Stimulated activated CD8-positive, alpha-beta memory T cell treated with anti-CD3 and anti-CD28 coated beads, Interleukin-4, amount 100 ng/mL, for 1 hour (primary cell): ENCODE data around the gene PTER.
A peak's percentile ranks its signal among the peaks of the same experiment; 100 is the strongest.

Experiments
- DNase-seq, 2 donors: peaks; one replicate each; pipeline ENCODE4 v3.0.0-alpha.2; 2020; ENCODE audit warnings: low read depth in 2 of 2, low spot score in 1 of 2

The PTER gene

DNA sequence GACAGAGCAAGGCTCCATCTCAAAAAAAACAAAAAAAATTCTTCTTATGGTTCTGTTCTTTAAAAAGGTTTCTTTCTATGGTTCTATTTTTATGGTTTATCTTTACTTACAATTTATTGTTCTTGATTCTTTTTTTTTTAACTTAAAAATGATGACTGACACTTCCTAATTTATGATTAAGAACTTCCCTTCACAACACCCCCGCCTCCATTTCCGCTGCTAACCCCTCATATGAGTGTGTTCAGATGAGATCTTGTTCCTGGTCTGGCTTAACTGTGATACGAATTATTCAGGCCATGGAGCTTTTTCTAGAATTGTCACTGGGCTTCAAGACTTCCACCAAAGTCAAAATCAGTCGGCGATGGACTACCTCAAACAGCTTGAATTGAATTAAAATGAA lies 33.9 kb downstream of the PTER start:
- peak; percentile 3 to 10 for DNase-seq

DNA sequence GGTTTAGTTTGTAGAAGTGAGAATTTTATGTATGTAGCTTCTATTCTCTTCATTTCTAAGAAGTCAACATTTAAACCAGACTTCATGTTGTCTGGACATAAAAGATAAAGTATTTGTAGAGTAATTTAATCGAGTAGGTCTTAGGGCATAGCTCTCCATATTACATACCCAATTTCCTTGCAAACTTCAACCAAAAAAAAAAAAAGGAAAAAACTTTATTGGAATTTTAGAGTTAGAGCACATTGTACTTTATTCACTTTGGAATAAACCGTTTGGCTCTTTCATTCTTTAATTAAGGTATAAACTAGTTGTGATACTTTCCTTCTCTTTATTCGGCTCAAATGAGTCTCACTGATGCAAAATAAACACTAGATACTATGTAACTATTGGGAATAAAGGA lies 36.0 kb downstream of the PTER start:
- DNase-seq, result no peak

DNA sequence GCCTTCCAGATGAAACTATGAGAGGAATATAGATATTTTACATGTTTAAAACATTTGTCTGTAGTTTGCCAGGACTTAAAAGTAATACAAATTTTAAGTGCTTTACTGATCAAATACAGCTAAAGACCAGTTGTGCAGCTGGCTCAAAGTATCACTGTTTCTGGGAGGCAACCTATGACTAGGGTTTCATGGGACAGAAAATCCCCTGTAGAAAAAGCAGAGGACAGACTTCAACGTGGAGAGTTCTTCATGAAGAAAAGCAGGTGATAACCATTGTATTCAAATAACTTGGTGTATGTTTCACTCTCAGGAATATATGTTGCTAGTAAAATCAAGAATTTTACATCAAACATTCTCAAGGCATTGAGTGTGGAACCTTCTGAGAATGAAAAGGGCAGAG lies 40.9 kb downstream of the PTER start:
- no peak for DNase-seq

DNA sequence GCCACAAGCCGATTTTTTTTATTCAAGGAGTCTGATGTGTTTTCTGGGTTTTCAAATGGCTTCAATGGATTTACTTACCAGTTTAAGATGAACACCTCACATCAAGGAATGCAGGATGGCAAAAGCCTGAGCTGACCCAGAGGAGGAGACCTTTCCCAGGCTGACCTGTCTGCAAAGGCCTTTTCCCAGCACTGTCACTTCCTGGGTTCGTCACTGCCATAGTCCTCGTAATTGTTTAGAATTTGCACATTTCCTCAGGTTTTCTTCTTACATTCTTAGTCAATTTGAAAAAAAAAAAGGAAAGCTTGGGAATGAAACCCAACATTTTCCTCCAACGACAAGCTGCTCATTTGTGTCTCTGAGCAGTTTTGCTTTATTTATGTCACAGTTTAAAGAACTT lies 42.0 kb downstream of the PTER start:
- DNase-seq, result no peak

DNA sequence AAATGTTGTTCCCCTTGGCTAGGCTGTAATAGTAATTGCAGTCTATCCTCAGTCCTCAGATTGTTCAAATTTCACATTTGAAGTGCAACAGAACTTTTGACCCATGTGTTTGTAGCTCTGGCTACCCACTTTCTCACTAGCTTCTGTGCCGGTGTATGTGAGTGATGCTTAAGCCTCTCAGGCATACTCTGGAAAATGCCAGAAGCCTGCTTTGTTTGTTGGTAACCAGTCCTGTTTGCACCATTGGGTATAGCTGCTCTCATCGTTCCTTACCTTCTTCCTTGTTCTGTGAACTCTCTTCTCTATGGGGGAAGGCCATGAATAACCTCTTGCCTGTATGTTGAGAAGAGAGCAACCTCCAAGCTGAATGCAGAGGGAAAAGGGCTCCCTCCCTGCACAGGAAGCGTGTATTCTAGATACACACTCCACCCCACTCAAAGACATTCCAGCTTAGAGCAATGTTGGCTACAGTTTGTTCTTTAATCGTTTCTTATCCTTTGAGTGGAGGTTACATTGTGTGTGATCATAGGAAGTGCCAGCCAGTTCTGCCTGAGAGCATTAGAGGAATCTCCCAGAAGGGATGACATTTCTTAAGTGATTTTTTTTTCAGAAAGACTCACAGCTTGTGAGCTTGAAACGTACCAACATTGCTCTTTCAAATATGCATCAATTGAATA lies 44.4 kb downstream of the PTER start:
- no peak for DNase-seq

DNA sequence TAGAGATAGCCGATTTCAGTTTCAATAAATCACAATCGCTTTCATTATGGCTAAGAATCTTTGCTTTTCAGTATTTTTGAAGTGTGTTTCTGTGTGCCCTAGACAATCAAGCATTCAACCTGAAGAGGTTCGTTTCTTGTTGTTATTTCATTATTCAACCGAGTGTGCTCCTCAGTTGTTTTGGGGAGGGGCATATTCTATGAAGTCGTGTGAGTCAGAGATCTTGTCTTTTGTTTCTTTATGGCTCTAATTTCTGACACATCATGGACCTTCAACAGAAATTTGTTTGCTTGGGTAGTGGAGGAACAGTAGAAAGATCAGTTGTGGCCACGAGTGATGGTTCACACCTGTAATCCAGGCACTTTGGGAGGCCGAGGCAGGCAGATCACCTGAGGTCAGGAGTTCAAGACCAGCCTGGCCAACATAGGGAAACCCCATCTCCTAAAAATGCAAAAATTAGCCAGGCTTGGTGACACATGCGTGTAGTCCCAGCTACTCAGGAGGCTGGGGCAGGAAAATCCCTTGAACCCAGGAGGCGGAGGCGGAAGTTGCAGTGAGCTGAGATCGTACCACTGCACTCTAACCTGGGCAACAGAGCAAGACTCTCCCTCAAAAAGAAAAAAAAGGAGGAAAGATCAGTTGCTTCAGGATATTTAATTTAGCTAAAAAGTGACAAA lies 46.6 kb downstream of the PTER start:
- DNase-seq, result no peak

DNA sequence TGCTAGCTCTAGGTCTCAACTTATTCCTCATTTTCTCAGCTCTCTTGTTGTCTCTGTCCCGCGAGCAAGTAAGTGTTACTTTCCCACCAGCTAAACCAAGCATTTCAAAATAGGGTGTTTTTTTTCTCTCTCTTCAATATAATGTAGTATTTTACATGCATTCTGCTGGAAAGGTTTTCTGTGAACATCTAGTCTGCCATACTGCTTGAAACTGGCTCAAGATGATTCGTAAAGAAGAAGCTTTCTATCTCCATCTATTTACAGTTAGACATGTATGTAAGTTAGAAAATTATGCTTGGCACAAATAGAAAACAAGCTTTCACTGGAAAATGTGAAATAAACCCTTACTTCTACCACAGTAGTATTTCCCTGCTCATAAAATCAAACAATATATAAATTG lies 53.7 kb downstream of the PTER start:
- DNase-seq, result no peak

DNA sequence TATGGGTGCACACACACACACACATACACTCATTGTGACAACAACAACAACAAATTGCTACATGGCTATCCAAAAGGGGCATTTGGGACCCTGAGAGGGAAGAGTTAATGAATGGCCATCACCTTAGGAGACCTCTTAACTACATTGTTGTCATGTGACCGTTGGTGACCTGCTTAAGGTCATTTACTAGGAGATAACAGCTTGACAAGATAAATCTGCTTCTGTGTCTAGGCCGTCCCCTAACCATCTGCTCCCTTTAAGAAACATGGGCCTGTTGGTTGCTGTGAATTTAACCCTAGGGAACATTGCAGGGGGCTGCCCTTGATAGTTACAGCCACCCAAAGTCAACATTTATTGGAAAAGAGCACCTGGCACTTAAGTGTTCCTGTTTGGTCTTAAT lies 55.1 kb downstream of the PTER start:
- no peak for DNase-seq

DNA sequence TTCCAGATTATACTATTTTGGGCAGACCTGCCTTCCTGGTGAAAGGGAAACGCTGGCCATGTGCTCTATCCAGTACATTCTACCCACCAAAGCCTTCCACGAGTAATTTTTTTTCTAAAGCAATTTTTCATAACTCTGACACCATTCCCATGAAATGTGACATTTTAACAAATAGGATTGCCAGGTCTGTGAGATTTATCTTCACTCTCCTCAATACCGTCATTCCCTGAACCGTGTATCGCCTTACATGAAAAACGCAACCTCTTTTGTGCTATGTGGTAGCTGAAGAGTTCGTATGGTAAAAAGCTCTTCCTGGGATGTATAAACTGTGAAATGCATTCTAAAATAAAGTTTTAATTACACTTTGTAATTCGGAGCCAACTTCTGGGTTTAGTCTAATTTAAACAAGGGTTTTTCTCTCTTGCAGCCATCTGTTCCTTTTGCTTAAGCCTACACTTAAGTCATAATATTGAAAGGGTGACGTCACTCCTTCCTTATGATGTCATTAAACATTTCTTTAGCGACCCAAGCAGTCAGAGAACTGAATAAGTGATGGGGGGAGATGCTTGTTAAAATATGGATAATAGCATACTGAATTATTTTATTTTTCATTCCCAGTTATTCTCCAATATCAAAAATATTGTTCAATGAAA lies 57.2 kb downstream of the PTER start:
- DNase-seq, result no peak

DNA sequence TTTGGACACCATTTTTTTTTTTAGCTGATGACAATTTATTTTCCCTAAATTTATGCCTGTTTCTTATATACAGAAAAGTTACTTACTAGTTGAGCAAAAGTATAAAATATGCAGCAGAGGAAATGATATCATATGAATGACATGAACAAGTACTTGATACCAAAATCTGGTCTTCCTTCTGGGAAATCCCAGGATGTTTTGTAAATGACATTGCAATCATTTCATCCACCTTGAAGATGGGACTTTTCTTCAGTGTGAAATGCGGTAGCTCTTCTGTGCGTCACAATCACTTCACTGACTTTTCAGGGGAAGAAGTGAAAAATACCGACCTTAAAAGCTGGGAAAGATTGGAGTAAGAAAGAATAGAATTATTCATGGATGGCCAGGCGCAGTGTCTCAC lies 61.1 kb downstream of the PTER start:
- no peak for DNase-seq

DNA sequence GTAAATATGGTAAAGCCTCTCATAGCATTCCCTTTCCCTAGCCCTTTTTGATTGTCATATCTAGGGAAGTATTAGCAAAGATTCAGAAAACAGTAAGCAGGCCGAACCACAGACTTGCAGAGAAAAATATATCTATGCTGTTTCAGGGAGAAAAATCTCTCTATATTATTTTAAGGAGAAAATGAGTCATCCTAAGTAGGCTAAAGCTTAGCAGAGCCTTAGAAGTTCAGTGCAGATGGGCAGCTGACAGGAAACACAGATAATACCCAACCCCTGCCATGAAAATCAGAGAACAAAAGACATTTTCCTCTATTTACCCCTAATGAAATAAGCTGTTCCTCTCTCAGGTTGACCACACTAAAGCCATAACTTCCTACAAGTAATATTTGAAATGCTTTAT lies 68.4 kb downstream of the PTER start:
- DNase-seq, result no peak

DNA sequence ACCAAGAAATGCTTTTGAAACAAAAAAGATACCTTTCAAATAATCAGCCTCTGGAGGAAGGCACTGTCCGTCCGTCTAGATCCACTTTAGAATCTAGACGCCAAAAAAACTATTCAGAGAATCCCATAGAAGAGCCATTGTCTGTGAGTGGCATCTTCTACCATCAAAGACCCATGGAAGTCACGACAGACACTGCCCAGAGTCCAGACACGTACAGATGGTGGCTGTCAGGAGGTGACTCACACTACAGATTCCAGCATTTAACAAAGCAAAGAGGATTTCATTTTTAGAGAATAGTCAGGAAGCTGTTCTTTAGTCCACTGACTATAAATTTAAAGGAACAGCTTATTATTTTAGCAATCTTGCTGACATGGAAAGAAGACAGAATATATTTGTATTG lies 73.2 kb downstream of the PTER start:
- no peak for DNase-seq

DNA sequence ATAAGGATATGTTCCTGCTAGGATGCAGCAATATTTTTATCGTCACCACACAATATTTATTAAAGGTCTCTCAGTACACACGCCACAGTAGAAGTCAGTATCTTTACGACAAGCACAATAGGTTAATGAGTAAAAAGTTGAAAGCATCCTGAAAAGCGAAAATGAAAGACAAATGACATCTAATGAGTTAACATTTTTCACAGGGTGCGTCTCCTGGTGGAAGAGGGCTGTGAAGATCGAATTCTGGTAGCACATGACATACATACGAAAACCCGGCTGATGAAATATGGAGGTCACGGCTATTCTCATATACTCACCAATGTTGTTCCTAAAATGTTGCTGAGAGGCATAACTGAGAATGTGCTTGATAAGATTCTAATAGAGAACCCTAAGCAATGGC lies 74.0 kb downstream of the PTER start:
- DNase-seq, result no peak

DNA sequence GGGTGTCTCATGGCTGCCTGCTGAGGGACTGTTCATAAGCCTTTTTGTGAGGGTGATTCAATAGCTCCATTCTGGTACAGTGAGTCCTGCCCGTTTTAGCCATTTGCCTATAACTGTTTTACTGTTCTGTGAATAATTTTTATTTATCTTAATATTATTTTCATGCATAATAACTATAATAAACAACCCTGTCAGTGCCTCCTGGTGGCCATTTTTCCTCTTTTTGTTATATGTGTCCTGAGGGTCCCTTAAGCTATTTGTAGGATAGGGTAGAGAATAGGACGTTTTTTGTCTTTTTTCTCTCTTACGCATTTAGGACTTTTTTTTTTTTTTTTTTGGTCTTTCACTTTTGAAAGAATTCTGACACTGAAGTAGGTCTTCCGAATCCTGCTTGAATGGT lies 82.0 kb downstream of the PTER start:
- DNase-seq, result no peak

DNA sequence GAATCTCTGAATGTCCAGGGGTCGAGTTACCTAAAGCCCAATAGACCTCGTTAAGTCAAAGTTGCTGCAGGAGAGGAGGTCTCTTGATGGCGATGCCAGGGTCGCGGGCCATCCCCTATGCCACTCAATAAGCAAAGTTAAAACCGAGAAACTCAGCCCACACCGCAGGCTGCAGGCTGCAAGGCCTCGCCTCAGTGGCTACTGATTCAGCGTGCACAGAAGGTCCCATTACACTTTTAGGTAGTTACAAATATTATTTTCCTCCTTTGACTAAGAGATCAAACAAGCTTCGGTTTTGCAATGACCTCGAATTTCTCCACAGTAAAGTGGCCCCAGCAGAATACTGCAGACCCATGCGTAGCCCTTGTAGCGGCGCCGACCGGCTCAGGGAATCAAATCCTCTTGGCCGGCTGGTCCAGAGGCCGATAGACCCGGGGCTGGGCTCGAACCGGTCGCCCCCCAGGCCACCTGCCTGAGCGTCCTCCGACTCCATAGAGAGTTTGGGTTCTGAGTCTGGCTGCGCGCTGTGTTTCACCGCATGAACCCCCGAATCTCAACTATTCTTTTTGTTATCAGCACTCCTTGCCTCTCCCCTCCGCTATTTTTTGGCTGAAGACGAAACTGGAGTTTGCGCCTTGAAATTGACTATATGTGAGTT lies 82.6 kb downstream of the PTER start:
- DNase-seq, result no peak

DNA sequence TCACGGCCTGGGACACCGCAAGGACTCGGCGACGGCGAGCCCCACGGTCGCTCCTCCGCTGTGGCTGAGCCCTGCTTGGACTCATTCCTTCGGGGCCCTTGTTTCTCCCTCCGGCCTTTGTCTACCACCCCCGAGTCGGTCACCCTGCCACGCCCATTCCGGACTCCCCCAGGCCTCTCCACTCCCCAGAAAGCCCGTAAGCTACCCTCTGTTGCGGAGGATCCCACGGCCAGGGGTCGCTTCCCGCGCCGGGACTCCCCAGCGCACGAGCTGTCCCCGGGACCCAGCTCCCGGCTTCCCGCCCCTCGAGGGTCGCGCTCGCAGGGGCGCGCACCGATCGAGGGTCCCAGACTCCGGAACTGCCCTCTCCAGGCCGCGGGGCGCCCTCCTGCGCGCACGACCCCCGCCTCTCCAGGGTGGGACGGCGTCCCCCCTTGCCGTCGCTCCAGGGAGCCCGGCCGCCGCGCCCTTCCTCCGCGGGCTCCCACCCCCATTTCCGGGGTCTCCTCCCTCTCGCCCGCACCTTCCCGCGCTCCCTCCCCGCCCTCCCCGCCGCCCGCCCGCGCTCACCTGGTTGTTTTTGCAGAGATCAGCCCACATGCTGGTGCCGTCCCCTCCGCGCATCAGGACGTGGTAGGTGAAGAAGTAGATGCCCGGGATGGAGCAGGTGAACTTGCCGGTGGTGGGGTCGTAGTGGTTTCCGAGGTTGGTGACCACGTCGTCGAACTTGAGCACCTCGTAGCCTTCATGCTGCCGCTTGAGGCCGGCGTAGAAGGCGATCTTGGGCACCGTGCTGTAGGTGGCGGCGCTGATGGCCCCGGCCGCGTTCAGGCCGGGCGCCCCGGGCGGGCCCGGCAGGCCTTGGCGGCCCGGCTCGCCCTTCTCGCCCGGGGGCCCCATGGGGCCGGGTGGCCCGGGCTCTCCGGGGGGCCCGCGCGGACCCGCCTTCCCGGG lies 83.4 kb downstream of the PTER start:
- no peak for DNase-seq

DNA sequence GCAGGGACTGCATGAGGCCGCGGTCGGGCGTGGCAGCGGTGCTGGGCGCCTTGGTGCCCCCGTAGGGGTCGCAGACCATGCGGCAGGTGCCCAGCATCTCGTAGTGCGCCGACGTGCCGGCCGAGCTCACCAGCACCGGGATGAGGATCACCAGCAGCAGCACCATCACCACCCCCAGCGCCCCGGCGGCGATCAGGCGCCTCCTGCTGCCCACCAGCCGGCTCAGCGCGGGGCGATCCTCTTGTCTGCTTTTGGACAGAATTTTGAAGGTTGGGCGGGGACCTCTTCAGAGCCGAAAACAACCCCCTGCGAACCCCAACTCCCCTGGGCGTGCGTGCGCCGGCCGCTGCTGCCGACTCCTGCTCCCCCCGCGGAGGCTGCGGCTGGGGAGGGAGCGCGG lies 84.1 kb downstream of the PTER start:
- DNase-seq, result no peak

DNA sequence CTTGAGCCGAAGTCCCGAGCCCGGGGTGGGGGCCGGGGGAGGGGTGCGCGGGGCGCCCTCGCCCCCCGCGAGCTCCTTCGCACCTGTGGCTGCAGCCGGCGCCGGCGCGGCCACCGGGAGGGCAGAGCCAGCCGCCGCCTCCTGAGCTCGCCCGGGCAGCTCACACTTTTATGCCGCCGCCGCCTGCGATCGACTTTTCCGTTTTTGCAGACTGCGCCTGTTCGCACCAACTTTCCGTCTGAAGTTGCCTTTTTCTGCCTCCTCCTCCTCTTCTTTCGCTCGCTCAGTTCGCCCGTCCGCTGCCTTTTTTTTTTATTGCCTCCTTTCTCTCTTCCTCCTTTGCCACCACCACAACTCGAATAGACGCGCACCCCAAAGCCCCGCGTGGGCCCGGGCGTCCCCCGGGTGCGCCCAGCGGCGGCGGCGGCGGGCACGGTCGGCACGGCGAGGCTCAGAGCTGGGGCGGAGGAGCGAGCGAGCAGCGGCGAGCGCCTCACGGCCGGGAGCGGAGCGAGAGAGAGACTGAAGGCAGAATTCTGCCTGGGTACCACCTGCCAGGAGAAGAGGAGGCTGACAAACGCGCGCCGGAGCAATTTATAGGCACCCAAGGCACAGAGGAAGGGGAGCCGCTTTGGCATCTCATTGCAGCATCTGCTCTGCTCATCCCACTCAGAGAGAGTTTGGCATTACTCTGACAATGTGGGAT lies 84.7 kb downstream of the PTER start, which contains the start of gene C1QL3:
C1QL3 (minus strand) TSS at position 569 of the 706 bp plus-strand sequence. CDS start 814 bp downstream, outside the sequence.
- no peak for DNase-seq

DNA sequence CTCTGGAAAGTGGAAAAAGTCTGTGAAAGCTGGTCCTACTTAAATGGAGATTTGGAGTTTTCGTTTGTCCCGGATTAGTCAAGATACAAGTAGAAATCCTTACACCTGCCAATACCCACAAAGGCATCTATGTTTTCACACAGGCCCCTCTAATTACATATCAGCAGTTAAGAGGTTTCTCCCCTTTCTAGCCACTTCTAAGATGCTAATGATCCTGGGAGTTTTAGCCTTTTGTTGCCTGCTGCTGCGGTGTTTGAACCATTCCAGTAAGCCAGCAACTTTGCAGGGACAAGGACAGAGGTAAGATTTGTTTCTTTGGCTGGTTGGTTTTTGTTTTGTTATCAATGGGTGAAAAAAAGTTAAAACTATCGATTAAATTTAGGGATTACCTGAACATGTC lies 90.6 kb downstream of the PTER start:
- no peak for DNase-seq

DNA sequence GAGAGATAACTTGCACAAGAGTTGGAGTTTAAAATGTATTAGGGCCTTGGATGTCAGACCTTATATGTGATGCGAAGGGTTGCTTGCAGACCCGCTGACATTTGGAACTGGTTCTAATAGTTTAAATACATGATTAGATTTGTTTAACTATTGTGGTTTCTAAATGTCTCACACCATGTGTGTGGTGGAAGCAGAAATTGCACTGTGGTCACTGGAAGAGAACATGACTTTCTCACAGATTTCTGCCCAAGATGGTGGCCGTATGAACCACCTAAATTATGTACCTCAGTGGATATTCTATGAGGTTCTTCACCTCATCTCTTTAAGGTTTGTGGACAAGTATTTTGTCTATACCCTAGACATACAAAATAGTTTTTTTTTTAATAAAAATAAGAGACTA lies 93.0 kb downstream of the PTER start:
- no peak for DNase-seq
